Epithelial cell of proximal tubule (primary cell): ENCODE data around the gene ITPKB. TPM values are rescaled to one million over a fixed set of nuclear protein-coding genes. Genes with fewer than 3 reads are reported as not detected.

ENCODE experiments used
- DNase-seq: peaks from one replicate; pipeline ENCODE4 v3.0.0-alpha.2; 2011; ENCODE audit warnings: low read depth
- H3K4me3 ChIP-seq: 2 replicates; pipeline ENCODE4 v1.5.1; 2011; ENCODE audit warnings: low read depth, mild to moderate bottlenecking, low read length
- total RNA-seq: library from RNA; depleted of rRNA; stranded (reverse); fragments of >200 nt; gene quantifications from 2 replicates; pipeline ENCODE4 v1.2.3, GENCODE V29; 2015
- TF ChIP-seq, protein P1 (sequence below): conservative IDR thresholded peaks from 2 replicates; pipeline ENCODE4 v1.5.1; 2012; ENCODE audit warnings: low read depth, mild to moderate bottlenecking, low read length

The ITPKB gene
- total RNA-seq, 1 donor from 2014 or later, result 5.1 TPM

- TF ChIP-seq, protein P1, sequence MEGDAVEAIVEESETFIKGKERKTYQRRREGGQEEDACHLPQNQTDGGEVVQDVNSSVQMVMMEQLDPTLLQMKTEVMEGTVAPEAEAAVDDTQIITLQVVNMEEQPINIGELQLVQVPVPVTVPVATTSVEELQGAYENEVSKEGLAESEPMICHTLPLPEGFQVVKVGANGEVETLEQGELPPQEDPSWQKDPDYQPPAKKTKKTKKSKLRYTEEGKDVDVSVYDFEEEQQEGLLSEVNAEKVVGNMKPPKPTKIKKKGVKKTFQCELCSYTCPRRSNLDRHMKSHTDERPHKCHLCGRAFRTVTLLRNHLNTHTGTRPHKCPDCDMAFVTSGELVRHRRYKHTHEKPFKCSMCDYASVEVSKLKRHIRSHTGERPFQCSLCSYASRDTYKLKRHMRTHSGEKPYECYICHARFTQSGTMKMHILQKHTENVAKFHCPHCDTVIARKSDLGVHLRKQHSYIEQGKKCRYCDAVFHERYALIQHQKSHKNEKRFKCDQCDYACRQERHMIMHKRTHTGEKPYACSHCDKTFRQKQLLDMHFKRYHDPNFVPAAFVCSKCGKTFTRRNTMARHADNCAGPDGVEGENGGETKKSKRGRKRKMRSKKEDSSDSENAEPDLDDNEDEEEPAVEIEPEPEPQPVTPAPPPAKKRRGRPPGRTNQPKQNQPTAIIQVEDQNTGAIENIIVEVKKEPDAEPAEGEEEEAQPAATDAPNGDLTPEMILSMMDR, result no peak
- DNase-seq, result no peak
- H3K4me3 ChIP-seq, result peak overlapping the region; percentile 70
Measured at GRCh38 chr1:226704169-226704937, 34.7 kb downstream of the ITPKB start.

GRCh38 chr1:226702957-226703831, 35.9 kb downstream of the ITPKB start:
- TF ChIP-seq, protein P1, result no peak
- DNase-seq, result no peak
- peak overlapping the region; percentile 70 for H3K4me3 ChIP-seq

DNA sequence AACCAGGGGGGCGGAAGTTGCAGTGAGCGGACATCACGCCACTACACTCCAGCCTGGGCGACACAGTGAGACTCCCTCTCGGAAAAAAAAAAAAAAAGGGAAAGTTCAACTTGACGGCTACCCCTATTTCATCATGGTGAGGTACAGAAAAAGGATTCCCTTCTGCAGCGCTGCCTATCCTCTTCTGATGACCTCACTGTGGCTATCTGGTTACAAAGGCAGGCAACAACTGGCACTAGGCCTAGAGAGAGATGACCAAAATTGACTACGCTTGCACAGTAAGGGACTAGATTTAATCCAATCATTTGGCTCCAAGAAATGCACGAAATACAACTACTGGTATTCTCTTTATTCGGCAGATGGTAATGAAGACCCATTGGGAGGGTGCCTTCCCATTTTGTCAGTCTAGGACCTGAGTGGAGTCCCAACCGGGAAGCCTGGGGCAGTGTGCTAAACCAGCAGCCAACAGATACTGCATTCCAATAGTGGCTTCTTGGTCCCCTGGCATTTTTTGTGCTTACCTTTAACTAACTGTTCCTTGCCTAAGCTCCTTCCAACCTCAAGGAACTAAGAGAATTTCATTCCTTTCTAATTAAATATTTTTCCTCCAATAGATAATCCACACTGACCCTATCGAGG, 36.6 kb downstream of the ITPKB start:
- no peak for DNase-seq
- H3K4me3 ChIP-seq, result peak overlapping the region; percentile 70
- TF ChIP-seq, protein P1, result no peak

- TF ChIP-seq, protein P1, result no peak
- H3K4me3 ChIP-seq, result no peak overlapping the region
Measured at GRCh38 chr1:226700861-226701260, 38.2 kb downstream of the ITPKB start.

GRCh38 chr1:226699166-226699565, 39.9 kb downstream of the ITPKB start:
- no peak overlapping the region for H3K4me3 ChIP-seq
- TF ChIP-seq, protein P1, result no peak
- no peak for DNase-seq

More at GRCh38 chr1:226700861-226701260, 38.2 kb downstream of the ITPKB start:
- no peak for DNase-seq

GRCh38 chr1:226698659-226699058, 40.4 kb downstream of the ITPKB start:
- DNase-seq, result no peak
- TF ChIP-seq, protein P1, result no peak
- no peak overlapping the region for H3K4me3 ChIP-seq
